ENCODE results near the gene TMEM270. TPM values are rescaled to one million over a fixed set of nuclear protein-coding genes. Genes with fewer than 3 reads are reported as not detected.

TMEM270 gene
- total and polyA plus RNA-seq, 2 of the 8 experiments (the other 6 are each of a cell fraction or from before 2014, with no cell fraction given), result 0.26 TPM; not detected in 1

- no peak for TF ChIP-seq CHD7 (IDR thresholded peaks at IDR 0.05; ENCODE audit: insufficient replicate concordance, low read length)
- TF ChIP-seq BRCA1 (IDR thresholded peaks at IDR 0.05; ENCODE audit: low read depth, low read length), result no peak
- no peak for TF ChIP-seq CHD1 (IDR thresholded peaks at IDR 0.05; ENCODE audit: low read depth, low read length)
- TF ChIP-seq POLR2AphosphoS5 (IDR thresholded peaks at IDR 0.05; ENCODE audit: low read depth, low read length), result no peak
- TF ChIP-seq ATF2 (IDR thresholded peaks at IDR 0.05; ENCODE audit: low read length), result no peak
- TF ChIP-seq TAF7 (optimal IDR thresholded peaks at IDR 0.05; ENCODE audit: borderline replicate concordance, low read depth, low read length), result no peak
- no peak for TF ChIP-seq KDM5A (IDR thresholded peaks at IDR 0.05; ENCODE audit: low read length)
Measured at GRCh38 chr7:73811760-73812168, 49.2 kb upstream of the TMEM270 start (continued).
